ENCODE results near the gene NUSAP1.

The NUSAP1 gene

DNA sequence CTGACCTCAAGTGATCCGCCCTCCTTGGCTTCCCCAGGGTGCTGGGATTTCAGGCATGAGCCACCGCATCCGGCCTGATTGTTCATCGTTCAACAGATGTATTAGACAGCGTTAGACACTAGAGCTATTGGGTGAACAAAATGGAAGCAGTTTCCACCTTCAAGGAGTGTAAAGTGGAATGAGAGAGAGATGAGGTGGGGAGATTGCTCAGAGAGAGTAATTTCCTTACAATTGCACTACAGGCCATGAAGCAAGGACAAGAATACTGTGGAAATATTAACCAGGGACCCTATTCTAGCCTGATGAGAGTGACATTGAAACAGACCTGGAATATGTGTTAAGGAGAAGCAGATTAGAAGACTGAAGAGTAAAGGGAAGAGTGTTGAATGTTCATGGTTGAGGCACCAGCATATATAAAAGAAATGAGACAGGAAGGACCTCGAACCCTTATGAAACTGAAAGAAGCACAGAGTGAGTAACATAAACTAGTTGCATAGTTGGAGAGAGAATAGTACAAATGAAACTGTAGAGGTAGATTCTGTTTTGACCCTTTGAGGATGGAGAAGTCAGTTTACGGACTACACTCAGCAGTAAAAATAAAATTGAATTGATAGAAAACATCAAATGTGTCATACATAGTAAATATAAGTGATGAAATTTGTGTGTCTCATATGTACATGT, 91.4 kb downstream of the NUSAP1 start:
- TF ChIP-seq GATA3 (IDR thresholded peaks at IDR 0.05; ENCODE audit: low read depth, low read length) (no peak), GATA2 (IDR thresholded peaks at IDR 0.05; ENCODE audit: low read depth, low read length) (no peak)

GRCh38 chr15:41424809-41425208, 92.1 kb downstream of the NUSAP1 start:
- TF ChIP-seq GATA2 (IDR thresholded peaks at IDR 0.05; ENCODE audit: low read depth, low read length) (no peak), GATA3 (IDR thresholded peaks at IDR 0.05; ENCODE audit: low read depth, low read length) (no peak)

- TF ChIP-seq GATA3 (IDR thresholded peaks at IDR 0.05; ENCODE audit: low read depth, low read length) = no peak
- no peak for TF ChIP-seq GATA2 (IDR thresholded peaks at IDR 0.05; ENCODE audit: low read depth, low read length)
Observed at GRCh38 chr15:41429003-41429890, 96.6 kb downstream of the NUSAP1 start.

Measured in SH-SY5Y (cell line).